Measurements from ENCODE around the gene IRX1.

IRX1 gene

GRCh38 chr5:3595006-3595961 is at the start of gene IRX1:
Gene IRX1, plus strand, starts transcription at chr5:3595832. Its CDS starts 274 bp downstream, at chr5:3596106.
- no peak for FAIRE-seq

GRCh38 chr5:3546028-3546427 is 49.6 kb upstream of the IRX1 start:
- no peak for FAIRE-seq

- FAIRE-seq: no peak
Observed at GRCh38 chr5:3564116-3564515, 31.5 kb upstream of the IRX1 start.

GRCh38 chr5:3564827-3565518 is 30.7 kb upstream of the IRX1 start:
- FAIRE-seq: no peak

- no peak for FAIRE-seq
Observed at GRCh38 chr5:3584724-3585531, 10.7 kb upstream of the IRX1 start.

- FAIRE-seq: no peak
Observed at GRCh38 chr5:3590161-3590966, 5.3 kb upstream of the IRX1 start.

- FAIRE-seq: no peak
Observed at GRCh38 chr5:3590967-3591900, 4.4 kb upstream of the IRX1 start.

GRCh38 chr5:3592298-3592697 is 3.3 kb upstream of the IRX1 start:
- FAIRE-seq: no peak

- no peak for FAIRE-seq
Observed at GRCh38 chr5:3593771-3594509, 1.7 kb upstream of the IRX1 start.

- no peak for FAIRE-seq
Observed at GRCh38 chr5:3594510-3595005, 1.1 kb upstream of the IRX1 start.

- FAIRE-seq: no peak
Observed at GRCh38 chr5:3596261-3596825, 711 bp downstream of the IRX1 start.

- no peak for FAIRE-seq
Observed at GRCh38 chr5:3596857-3597166, 1.2 kb downstream of the IRX1 start.

GRCh38 chr5:3597167-3598007 is 1.8 kb downstream of the IRX1 start:
- FAIRE-seq: no peak

GRCh38 chr5:3598207-3598606 is 2.6 kb downstream of the IRX1 start:
- no peak for FAIRE-seq

GRCh38 chr5:3598769-3599211 is 3.2 kb downstream of the IRX1 start:
- no peak for FAIRE-seq

GRCh38 chr5:3599226-3600105 is 3.8 kb downstream of the IRX1 start:
- FAIRE-seq: no peak

All from colon (tissue), 2 donors.